ENCODE data around the gene ZNF425. TPM values are rescaled to one million over a fixed set of nuclear protein-coding genes. Genes with fewer than 3 reads are reported as not detected.

ZNF425 gene
- total RNA-seq, 1 donor from 2014 or later = 1.1 TPM

DNA sequence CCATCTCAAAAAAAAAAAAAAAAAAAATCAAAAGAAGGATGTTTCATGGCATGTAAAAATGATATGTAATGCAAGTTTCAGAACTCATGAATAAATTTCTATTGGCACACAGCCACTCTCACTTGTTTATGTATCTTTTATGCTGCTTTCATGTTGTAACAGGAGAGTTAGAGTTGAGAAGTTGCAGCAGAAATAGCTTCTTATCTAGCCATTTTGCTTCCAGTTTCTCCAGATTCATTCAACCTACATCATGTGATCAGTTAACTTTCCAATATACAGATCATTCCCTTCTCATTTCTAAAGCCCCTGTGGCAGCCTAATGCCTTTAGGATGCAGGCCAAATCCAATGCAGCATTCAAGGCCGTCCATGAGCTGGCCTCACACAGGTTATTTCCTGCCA lies 66.0 kb downstream of the ZNF425 start:
- intact Hi-C loops (cut with micrococcal nuclease) = loop anchor here (10.0 kb wide), 2 partner anchors 555 to 795 kb away; no protein-coding TSS in a partner anchor
- H3K36me3 Mint-ChIP-seq (ENCODE audit: low read depth) = peaks cover 1% of the 10 kb centered on the region

DNA sequence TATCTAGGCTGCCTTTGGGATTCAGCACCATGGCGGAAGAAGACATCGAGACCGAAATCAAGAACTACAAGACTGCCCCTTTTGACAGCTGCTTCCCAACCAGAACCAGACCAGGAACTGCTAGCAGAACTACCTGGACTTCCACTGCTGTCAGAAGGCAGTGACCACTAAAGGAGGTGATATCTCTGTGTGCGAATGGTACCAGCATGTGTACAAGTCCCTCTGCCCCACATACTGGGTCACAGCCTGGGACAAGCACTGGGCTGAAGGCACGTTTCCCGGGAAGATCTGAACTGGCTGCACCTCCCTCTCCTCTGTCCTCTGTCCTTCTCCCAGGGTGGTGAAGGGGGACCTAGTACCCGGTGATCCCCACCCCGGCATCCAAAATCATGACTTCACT lies 72.2 kb downstream of the ZNF425 start:
- Mint-ChIP-seq H3K27ac (no peak overlapping the region), H3K36me3 (ENCODE audit: low read depth) (no peaks in the 10 kb centered on the region), H3K4me3 (no peak overlapping the region), H3K9me3 (no peaks in the 10 kb centered on the region), H3K4me1 (ENCODE audit: low read depth) (no peaks in the 10 kb centered on the region), H3K27me3 (ENCODE audit: insufficient read depth) (peaks cover 6% of the 10 kb centered on the region)
- intact Hi-C loops (cut with micrococcal nuclease) = no loop called here
- DNase-seq (ENCODE audit: low spot score) = no peak

More for the DNA sequence above, 66.0 kb downstream of the ZNF425 start:
- no peak for DNase-seq (ENCODE audit: low spot score)
- peaks cover 5% of the 10 kb centered on the region for H3K4me1 Mint-ChIP-seq (ENCODE audit: low read depth)
- no peaks in the 10 kb centered on the region for H3K27me3 Mint-ChIP-seq (ENCODE audit: insufficient read depth)
- no peak overlapping the region for H3K27ac Mint-ChIP-seq
- no peaks in the 10 kb centered on the region for H3K9me3 Mint-ChIP-seq
- H3K4me3 Mint-ChIP-seq = no peak overlapping the region

DNA sequence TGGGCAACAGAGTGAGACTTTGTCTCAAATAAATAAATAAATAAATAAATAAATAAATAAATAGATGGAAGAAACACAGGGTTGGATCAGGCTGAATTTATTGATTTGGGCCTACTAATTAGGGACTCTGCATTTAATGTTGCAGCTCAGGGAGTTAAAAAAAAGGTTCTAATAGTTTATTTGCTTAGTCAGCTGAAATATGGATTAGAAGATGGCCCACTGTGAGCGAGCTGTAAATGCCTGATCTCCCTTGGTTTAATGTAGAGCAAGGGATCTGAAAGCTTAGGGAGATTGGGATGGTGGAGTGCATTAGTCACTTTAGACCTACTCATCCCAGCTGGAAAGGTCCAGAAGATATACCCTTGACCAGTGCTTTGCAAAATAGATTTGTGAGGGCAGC lies 72.7 kb downstream of the ZNF425 start:
- peaks cover 6% of the 10 kb centered on the region for H3K27me3 Mint-ChIP-seq (ENCODE audit: insufficient read depth)
- no peaks in the 10 kb centered on the region for H3K4me1 Mint-ChIP-seq (ENCODE audit: low read depth)
- DNase-seq (ENCODE audit: low spot score) = no peak
- H3K9me3 Mint-ChIP-seq = no peaks in the 10 kb centered on the region
- intact Hi-C loops (cut with micrococcal nuclease) = no loop called here
- no peak overlapping the region for H3K27ac Mint-ChIP-seq
- H3K4me3 Mint-ChIP-seq = no peak overlapping the region
- no peaks in the 10 kb centered on the region for H3K36me3 Mint-ChIP-seq (ENCODE audit: low read depth)

Other genes with a start within 250 kb of the ZNF425 start
- 97.5 and 101 TPM in 2 replicates for gene EZH2, start 242.0 kb downstream of the ZNF425 start, total RNA-seq
- 132 and 142 TPM in 2 replicates for gene PDIA4, start 97.8 kb downstream of the ZNF425 start, total RNA-seq
- 9.9 and 10.9 TPM in 2 replicates for gene ZNF786, start 35.6 kb downstream of the ZNF425 start, total RNA-seq
- gene ZNF398, start 21.1 kb upstream of the ZNF425 start, total RNA-seq = 14.1 and 14.4 TPM in 2 replicates
- gene ZNF282, start 69.2 kb upstream of the ZNF425 start, total RNA-seq = 49.4 and 55.8 TPM in 2 replicates
- 15.0 and 17.8 TPM in 2 replicates for gene ZNF212, start 113.3 kb upstream of the ZNF425 start, total RNA-seq
- gene ZNF783, start 135.9 kb upstream of the ZNF425 start, total RNA-seq = 24.1 and 25.6 TPM in 2 replicates

All from activated T-helper 1 cell treated with anti-CD3 and anti-CD28 coated beads, Interleukin-12 subunit alpha, Interleukin-12 subunit beta, Interleukin-2, Interleukin-4 antibody, amounts not matched to agents 30 ng/mL and 10 ng/mL and 1 ng/mL, durations not matched to agents 14 hours and 24 hours and 36 hours (primary cell).